H1 (cell line): ENCODE data around the gene PKIB. TPM values are rescaled to one million over a fixed set of nuclear protein-coding genes. Genes with fewer than 3 reads are reported as not detected.

Experiments used
- CTCF ChIA-PET: fragments of 300-600 bp; sonication (Branson Sonifier 250); formaldehyde crosslinking; loops from one replicate; lab custom pipeline; 2021; ENCODE audit not compliant: partially characterized antibody; lab: Charles Lee
- POLR2A ChIA-PET: fragments of 300-600 bp; sonication (Branson Sonifier 250); formaldehyde crosslinking; loops from one replicate; lab custom pipeline; 2021; ENCODE audit warnings: inconsistent platforms; ENCODE audit not compliant: partially characterized antibody; lab: Charles Lee
- DNase-seq, 2 experiments: peaks; one replicate each; pipeline versions ENCODE4 v3.0.0 to v3.0.0-alpha.2; 2010 to 2022; ENCODE audit warnings: low spot score in 2 of 2, low read depth in 1 of 2, mixed read lengths in 1 of 2
- FAIRE-seq: peaks from 2 replicates; lab custom pipeline; 2011; peaks lifted over from hg19 to GRCh38; lab: Jason Lieb, UNC
- H2AFZ ChIP-seq: 2 replicates; pipeline ENCODE4 v1.8.1; 2012; ENCODE audit warnings: low read length, inconsistent platforms
- H2AK5ac ChIP-seq: 2 replicates; pipeline ENCODE4 v1.6.1; 2013; ENCODE audit warnings: low read depth, low read length
- H2BK120ac ChIP-seq: replicated peaks from 2 replicates; pipeline ENCODE3; 2013; ENCODE audit warnings: low read depth, low read length, inconsistent platforms
- H2BK12ac ChIP-seq: 2 replicates; pipeline ENCODE4 v1.6.1; 2013; ENCODE audit warnings: low read depth, low read length
- H2BK15ac ChIP-seq: 2 replicates; pipeline ENCODE4 v1.6.1; 2013; ENCODE audit warnings: low read length
- H2BK20ac ChIP-seq: 2 replicates; pipeline ENCODE4 v1.6.1; 2013; ENCODE audit warnings: low read length
- H2BK5ac ChIP-seq: 2 replicates; pipeline ENCODE4 v1.6.1; 2013; ENCODE audit warnings: low read depth, low read length
- H3K14ac ChIP-seq: 2 replicates; pipeline ENCODE4 v1.6.1; 2013; ENCODE audit warnings: inconsistent platforms; ENCODE audit not compliant: insufficient read length
- H3K18ac ChIP-seq: 2 replicates; pipeline ENCODE4 v1.6.1; 2013; ENCODE audit warnings: low read length; ENCODE audit errors: extremely low read depth
- H3K23ac ChIP-seq: 2 replicates; pipeline ENCODE4 v1.6.1; 2013; ENCODE audit warnings: inconsistent platforms; ENCODE audit not compliant: insufficient read length
- H3K23me2 ChIP-seq: 2 replicates; pipeline ENCODE4 v1.6.1; 2013; ENCODE audit warnings: low read depth, low read length
- H3K27ac ChIP-seq: 2 replicates; pipeline ENCODE4 v1.6.1; 2011; ENCODE audit warnings: low read depth, low read length, inconsistent platforms
- H3K27me3 ChIP-seq, 4 experiments: replicated peaks in 1 of 4; 1 replicate in 1 of 4; 2 replicates in 3 of 4; pipeline versions ENCODE4 v1.6.1 to v1.8.1; 2011 to 2013; ENCODE audit warnings: low read length in 3 of 4, mild to moderate bottlenecking in 3 of 4, inconsistent platforms in 2 of 4, mixed read lengths in 2 of 4, moderate library complexity in 1 of 4; ENCODE audit not compliant: control insufficient read depth in 3 of 4, insufficient read depth in 3 of 4; ENCODE audit errors: extremely low read depth in 1 of 4
- H3K36me3 ChIP-seq, 4 experiments: 2 replicates each; pipeline versions ENCODE4 v1.6.1 to v1.8.1; 2011 to 2013; ENCODE audit warnings: mild to moderate bottlenecking in 4 of 4, low read length in 3 of 4, moderate library complexity in 2 of 4, control low read depth in 1 of 4, inconsistent platforms in 1 of 4; ENCODE audit not compliant: insufficient read depth in 4 of 4, control insufficient read depth in 2 of 4
- H3K4ac ChIP-seq: replicated peaks from 2 replicates; pipeline ENCODE3; 2013; ENCODE audit warnings: low read length, low read depth, mixed read lengths, inconsistent platforms; ENCODE audit not compliant: insufficient read length
- H3K4me1 ChIP-seq, 4 experiments: replicated peaks in 1 of 4; 1 replicate in 1 of 4; 2 replicates in 3 of 4; pipeline versions ENCODE4 v1.6.1 to v1.8.1; 2011 to 2013; ENCODE audit warnings: low read length in 3 of 4, inconsistent platforms in 2 of 4, mixed read lengths in 1 of 4; ENCODE audit not compliant: insufficient read depth in 4 of 4, control insufficient read depth in 3 of 4
- H3K4me2 ChIP-seq, 2 experiments: 2 replicates each; pipeline versions ENCODE4 v1.6.1 to v1.8.1; 2011 to 2013; ENCODE audit warnings: low read depth in 2 of 2, low read length in 2 of 2, control low read depth in 1 of 2, inconsistent platforms in 1 of 2, mild to moderate bottlenecking in 1 of 2; ENCODE audit not compliant: insufficient read depth in 1 of 2
- H3K4me3 ChIP-seq, 4 experiments: fragments of 200-600, 300-600 bp in 1 of 4; sonication (generic), shearing (Covaris generic), sonication (Bioruptor Twin) in 1 of 4; 2 replicates each; pipeline versions ENCODE4 v1.5.1 to v1.8.1; 2011 to 2016; ENCODE audit warnings: low read length in 4 of 4, low read depth in 3 of 4, control low read depth in 2 of 4, inconsistent platforms in 2 of 4, mild to moderate bottlenecking in 2 of 4, mixed read lengths in 1 of 4, moderate library complexity in 1 of 4; ENCODE audit not compliant: insufficient read depth in 2 of 4; ENCODE audit errors: extremely low read depth in 1 of 4
- H3K56ac ChIP-seq: replicated peaks from 2 replicates; pipeline ENCODE3; 2013; ENCODE audit warnings: low read depth, mild to moderate bottlenecking, mixed read lengths, low read length, inconsistent platforms; ENCODE audit not compliant: insufficient read length
- H3K79me1 ChIP-seq: 2 replicates; pipeline ENCODE4 v1.6.1; 2013; ENCODE audit warnings: low read depth, low read length, control low read depth
- H3K79me2 ChIP-seq, 2 experiments: 2 replicates each; pipeline versions ENCODE4 v1.6.1 to v1.8.1; 2012 to 2013; ENCODE audit warnings: low read length in 2 of 2, mild to moderate bottlenecking in 2 of 2, inconsistent platforms in 1 of 2; ENCODE audit not compliant: insufficient read depth in 2 of 2, control insufficient read depth in 1 of 2
- H3K9ac ChIP-seq, 4 experiments: replicated peaks in 1 of 4; 1 replicate in 1 of 4; 2 replicates in 3 of 4; pipeline versions ENCODE4 v1.6.1 to v1.8.1; 2011 to 2013; ENCODE audit warnings: low read depth in 3 of 4, low read length in 3 of 4, control low read depth in 2 of 4, mild to moderate bottlenecking in 2 of 4, moderate library complexity in 2 of 4, inconsistent platforms in 1 of 4; ENCODE audit errors: extremely low read depth in 1 of 4
- H3K9me3 ChIP-seq, 2 experiments: 2 replicates each; pipeline versions ENCODE4 v1.6.1 to v1.8.1; 2012 to 2013; ENCODE audit warnings: mild to moderate bottlenecking in 2 of 2, moderate library complexity in 2 of 2, control low read depth in 1 of 2, inconsistent platforms in 1 of 2, low read depth in 1 of 2, low read length in 1 of 2, mixed read lengths in 1 of 2; ENCODE audit not compliant: insufficient read depth in 2 of 2
- H4K20me1 ChIP-seq, 2 experiments: replicated peaks in 1 of 2; 2 replicates each; pipeline versions ENCODE3 to v1.8.1; 2011 to 2013; ENCODE audit warnings: inconsistent platforms in 2 of 2, low read length in 2 of 2, mild to moderate bottlenecking in 1 of 2; ENCODE audit not compliant: insufficient read depth in 2 of 2, control insufficient read depth in 1 of 2
- H4K5ac ChIP-seq: 2 replicates; pipeline ENCODE4 v1.6.1; 2013; ENCODE audit warnings: low read length, low read depth, mixed read lengths, inconsistent platforms; ENCODE audit not compliant: insufficient read length
- H4K8ac ChIP-seq: 2 replicates; pipeline ENCODE4 v1.8.0; 2013; ENCODE audit warnings: mild to moderate bottlenecking, moderate library complexity, low read length, inconsistent platforms; ENCODE audit not compliant: insufficient read depth; ENCODE audit errors: extremely low read depth
- H4K91ac ChIP-seq: replicated peaks from 2 replicates; pipeline ENCODE3; 2013; ENCODE audit warnings: low read length, mixed read lengths, inconsistent platforms; ENCODE audit not compliant: insufficient read length
- BACH1 ChIP-seq: IDR thresholded peaks from 2 replicates; pipeline ENCODE4 v1.6.1; 2012; ENCODE audit warnings: low read length, improper control_type of control experiment
- EGR1 ChIP-seq: IDR thresholded peaks from 2 replicates; pipeline ENCODE4 v1.6.1; 2011; ENCODE audit warnings: low read depth, low read length, borderline replicate concordance
- NANOG ChIP-seq: IDR thresholded peaks from 2 replicates; pipeline ENCODE4 v1.6.1; 2011; ENCODE audit warnings: low read length, low read depth, mild to moderate bottlenecking, inconsistent platforms; ENCODE audit not compliant: insufficient read depth, poor library complexity, severe bottlenecking
- POU5F1 ChIP-seq: IDR thresholded peaks from 2 replicates; pipeline ENCODE4 v1.6.1; 2011; ENCODE audit warnings: low read depth, mild to moderate bottlenecking, low read length, moderate library complexity
- SP4 ChIP-seq: IDR thresholded peaks from 2 replicates; pipeline ENCODE4 v1.6.1; 2012; ENCODE audit warnings: low read length, inconsistent platforms
- WGBS, 2 experiments: shearing (Covaris generic) in 1 of 2; methylation state at CpG; one replicate each; pipeline versions ENCODE4 v1.1.6 to v1.1.7; 2013 to 2015; ENCODE audit warnings: low lambda C conversion rate in 2 of 2, mixed read lengths in 2 of 2, inconsistent platforms in 1 of 2, low coverage in 1 of 2, missing lambda C conversion rate in 1 of 2; ENCODE audit not compliant: insufficient replicate concordance in 2 of 2, insufficient coverage in 1 of 2, insufficient read length in 1 of 2; ENCODE audit errors: extremely low coverage in 1 of 2, missing lambda C conversion rate in 1 of 2; 5-methylcytosine and 5-hydroxymethylcytosine counted together
- polyA plus RNA-seq, 7 experiments: library from polyadenylated mRNA; depleted of rRNA in 3 of 7; stranded (reverse) in 5 of 7; unstranded in 2 of 7; fragments of >200 nt in 5 of 7; fragments of 200-250 nt in 2 of 7; gene quantifications; 1 replicate in 5 of 7; 2 replicates in 1 of 7; 4 replicates in 1 of 7; pipeline versions ENCODE4 v1.2.1 to v1.2.3, GENCODE V29; 2011 to 2013; ENCODE audit warnings: missing spikeins in 2 of 7, mixed read lengths in 2 of 7
- total RNA-seq: library from RNA; stranded (reverse); fragmentation: NEBNext Ultra II Directional; extraction: Animal tissue kit (Norgen Biotek cat#: 25700); gene quantifications from 2 replicates; pipeline ENCODE4 v1.2.1, GENCODE V29; 2021

Gene PKIB
- total and polyA plus RNA-seq, 2 of the 8 experiments (the other 6 are each of a cell fraction or from before 2014, with no cell fraction given) = 13.5 to 73.3 TPM

DNA sequence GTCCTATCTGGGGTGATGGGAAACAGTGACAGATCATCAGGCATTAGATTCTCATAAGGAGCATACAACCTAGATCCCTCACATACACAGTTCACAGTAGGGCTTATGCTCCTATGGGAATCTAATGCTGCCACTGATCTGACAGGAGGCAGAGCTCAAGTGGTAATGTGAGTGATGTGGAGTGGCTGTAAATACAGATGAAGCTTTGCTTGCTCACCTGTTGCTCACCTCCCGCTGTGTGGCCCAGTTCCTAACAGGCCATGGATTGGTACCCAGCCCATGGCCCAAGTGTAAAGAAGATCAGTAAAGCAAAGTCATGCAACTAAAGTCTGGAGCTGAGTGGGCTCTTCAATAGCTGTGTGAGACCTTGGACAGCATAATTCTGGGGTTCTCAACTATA, 65.9 kb downstream of the PKIB start:
- Histone ChIP-seq H3K27ac (no peak overlapping the region), H3K56ac (no peak overlapping the region), H2BK120ac (no peak overlapping the region), H2BK15ac (no peak overlapping the region), H2AK5ac (no peak overlapping the region), H2BK5ac (no peak overlapping the region), H4K20me1 (no peaks in the 10 kb centered on the region), H3K9me3 (peaks cover 0 to 3% of the 10 kb centered on the region in 2 experiments; a peak in 1 of 4 replicates), H2BK12ac (no peak overlapping the region), H4K91ac (no peak overlapping the region), H3K4me2 (no peak overlapping the region), H3K23ac (no peak overlapping the region), H3K18ac (no peak overlapping the region), H3K23me2 (no peaks in the 10 kb centered on the region), H2BK20ac (no peak overlapping the region), H4K8ac (no peak overlapping the region), H3K36me3 (peaks cover 0 to 15% (median 2%) of the 10 kb centered on the region in 4 experiments; a peak in 2 of 8 replicates), H3K14ac (no peak overlapping the region), H3K4ac (no peak overlapping the region), H3K9ac (no peak overlapping the region), H3K27me3 (no peaks in the 10 kb centered on the region), H4K5ac (no peak overlapping the region), H3K79me2 (no peaks in the 10 kb centered on the region), H3K4me1 (no peaks in the 10 kb centered on the region), H2AFZ (no peak overlapping the region), H3K4me3 (no peak overlapping the region), H3K79me1 (no peaks in the 10 kb centered on the region)
- TF ChIP-seq POU5F1 (no peak), SP4 (no peak), BACH1 (no peak), EGR1 (no peak), NANOG (no peak)
- 83% methylated on average over 1 of the region's 1 CpG; no CpG with 5 or more reads in 1 of the 2 experiments for WGBS, 2 experiments
- ChIA-PET CTCF (interaction anchor here (1.2 kb wide), 1 partner anchor 10 kb away, joined by 5 read pairs; no protein-coding TSS in a partner anchor), POLR2A (no interaction called here)
- FAIRE-seq (no peak), DNase-seq (no peak)
